CD4-positive, alpha-beta T cell treated with Interleukin-15 for 1 hour (primary cell): ENCODE results near the gene TBCD.

Experiments
- DNase-seq: peaks from one replicate; pipeline ENCODE4 v3.0.0-alpha.2; 2020

The TBCD gene

DNA sequence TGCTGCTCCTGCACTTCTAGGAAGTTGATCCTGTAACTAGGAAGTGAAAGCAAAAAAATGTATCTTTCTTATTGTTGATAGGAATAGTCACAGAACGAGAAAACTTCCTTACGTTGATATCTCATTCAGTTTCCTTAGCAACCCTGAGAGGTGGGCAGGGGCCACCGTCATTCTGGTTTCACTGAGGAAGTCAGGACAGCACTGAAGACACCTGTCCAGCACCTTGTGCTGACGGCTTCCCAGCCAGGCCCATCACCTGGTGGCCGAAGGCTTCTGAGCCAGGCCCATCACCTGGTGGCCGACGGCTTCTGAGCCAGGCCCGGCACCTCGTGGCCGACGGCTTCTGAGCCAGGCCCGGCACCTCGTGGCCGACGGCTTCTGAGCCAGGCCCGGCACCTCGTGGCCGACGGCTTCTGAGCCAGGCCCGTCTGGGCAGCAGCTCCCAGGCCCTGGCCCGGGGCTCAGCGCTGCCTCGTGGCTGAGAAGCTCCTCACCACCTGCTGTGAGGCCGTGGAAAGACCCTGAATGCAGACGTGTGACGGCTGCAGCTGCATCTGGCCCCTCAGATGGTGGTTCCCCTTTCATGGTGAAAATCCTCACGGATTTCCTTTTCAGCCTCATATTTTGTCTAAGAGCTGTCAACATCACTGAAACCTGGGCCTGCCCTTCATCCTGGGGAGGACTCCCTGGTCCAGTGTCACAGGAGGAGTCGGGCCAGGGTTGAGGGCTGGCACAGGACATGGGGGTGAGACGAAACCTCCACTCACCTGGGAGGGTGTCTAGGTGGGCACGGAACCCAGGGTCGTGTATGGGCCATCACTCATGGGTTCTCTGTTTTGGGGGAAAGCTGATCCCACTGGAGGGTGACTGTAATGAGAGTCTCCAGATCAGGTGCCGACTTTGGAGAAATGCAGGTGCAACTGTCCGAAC lies 121.0 kb downstream of the TBCD start:
- peak; percentile 47 for DNase-seq

DNA sequence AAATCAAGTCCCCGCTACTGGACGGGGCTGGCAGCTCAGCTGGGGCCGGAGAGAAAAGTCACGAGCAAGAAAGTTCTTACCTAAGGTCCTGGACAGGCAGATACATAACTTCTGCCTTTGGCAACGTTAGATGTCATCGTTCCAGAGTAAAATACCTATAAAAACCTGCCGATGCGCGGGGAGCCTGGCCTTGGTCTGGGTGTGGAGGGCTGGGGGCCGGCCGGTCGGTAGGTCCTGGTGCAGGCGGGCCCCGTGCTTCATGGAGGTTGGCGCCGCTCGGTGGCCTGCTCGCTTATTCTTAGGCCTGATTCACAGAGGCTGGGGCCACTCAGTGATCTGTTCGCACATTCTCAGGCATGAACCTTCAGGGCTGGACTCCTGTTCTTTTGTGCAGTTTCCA lies 121.7 kb downstream of the TBCD start:
- no peak for DNase-seq

DNA sequence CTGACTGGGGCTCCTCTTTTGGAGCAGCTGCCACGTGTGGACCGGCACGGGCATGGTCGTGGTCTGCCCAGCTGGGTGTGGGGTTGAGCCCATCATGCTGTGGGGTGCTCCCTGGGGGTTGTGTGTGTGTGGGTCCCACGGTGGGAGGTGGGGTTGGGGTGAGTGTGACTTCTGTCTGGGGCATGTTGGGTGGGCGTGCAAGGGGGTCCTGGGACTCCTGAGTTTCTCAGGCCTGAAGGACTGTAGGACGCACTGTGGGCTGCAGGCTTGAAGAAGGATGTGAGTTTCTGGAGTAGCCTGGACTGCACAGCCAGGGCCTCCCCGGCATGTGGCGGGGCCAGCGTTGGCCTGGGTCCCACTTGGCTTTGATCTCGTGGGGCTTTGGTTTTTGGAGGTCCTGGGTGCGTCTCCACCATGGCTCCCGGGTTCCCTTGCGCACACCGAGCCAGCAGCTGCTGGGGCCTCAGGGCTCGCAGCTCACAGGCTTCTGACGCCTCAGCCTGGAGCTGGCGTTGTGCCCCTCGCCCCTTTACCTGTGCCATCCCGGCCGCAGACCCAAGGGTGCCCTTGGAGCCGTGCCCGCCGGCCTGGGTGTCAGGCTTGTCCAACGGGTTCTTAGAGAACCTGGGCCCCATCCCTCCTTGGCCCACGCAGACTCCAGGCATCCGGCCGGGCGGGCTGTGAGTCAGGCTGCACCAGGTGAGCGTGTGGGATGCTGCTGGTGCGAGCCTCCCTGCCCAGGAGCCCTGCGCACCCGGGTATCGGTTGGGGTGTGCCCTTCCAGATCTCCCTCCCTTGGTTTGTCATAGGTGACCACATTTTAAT lies 122.4 kb downstream of the TBCD start:
- no peak for DNase-seq

DNA sequence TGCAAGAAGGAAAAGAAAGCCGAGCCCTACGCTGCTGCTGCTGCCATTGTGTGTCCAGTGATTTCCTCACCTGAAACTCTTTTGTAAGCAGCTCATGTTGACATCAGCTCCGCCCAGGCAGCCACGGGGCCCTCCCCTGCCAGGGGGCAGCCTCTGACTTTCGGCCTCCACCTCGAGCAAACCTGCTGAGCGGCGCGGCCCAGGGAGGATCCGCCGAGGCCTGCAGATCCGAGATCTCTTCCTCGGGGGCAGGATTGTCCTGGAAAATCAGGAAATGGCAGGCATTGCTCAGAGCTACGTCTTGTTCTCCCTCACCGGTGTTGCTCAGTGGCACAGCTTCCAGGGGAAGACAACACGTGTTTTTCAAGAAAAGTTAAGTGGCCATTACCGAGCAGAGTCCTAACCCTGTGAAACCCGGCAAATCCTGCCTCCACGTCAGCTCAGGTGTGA lies 123.6 kb downstream of the TBCD start:
- no peak for DNase-seq

DNA sequence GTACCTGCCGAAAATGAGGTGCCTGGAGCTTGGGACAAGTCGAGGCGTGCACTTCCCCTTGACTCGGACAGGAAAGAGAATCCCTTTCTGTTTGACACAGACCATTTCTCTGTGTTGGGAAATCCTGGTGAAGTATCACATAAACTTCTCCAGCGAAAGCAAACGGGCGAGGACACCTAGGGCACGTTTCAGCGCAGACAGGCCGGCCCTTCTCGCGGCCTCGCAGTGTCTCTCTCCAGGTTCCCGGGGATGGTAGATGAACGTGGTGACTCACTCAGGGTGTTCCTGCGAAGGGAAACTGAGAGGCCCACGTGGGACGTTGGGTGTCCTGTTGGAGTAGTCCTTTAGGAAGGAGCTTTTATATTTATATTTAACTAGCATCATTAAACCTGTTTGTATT lies 124.3 kb downstream of the TBCD start:
- DNase-seq, result no peak

DNA sequence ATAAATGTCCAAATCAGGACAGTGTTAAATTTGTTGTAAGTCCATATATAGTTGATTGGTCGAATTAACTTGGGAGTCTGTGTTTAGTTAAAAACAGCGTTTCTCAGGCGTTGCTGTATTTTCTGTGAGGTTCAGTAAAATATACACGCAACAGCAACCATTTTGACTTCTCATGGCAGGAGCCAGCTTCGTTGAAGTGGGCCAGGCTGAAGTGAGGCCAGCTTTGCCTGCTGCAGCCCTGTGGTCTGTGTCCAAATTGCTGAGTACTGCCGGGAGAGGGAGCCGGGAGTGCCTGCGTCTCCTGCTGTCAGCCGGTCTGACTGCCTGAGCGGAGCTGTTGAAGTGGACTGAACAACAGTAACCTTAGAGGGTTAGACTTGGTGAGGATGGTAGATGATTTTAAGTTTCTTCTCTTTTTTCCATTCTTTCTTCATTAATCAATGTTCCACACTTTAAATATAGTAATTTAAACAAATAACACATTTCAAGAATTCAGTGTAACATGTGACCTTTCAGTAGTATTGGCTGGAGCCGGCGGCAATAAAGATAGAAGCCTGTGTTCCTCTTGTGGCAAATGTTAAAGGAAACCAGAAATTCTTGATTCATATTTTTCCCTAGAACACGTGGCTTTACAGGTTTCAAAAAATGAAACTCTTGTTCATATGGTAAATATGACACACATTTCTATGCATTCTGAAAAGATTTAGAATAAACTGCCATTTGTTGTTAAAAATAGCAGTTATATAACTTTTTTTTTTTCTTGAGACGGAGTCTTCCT lies 124.9 kb downstream of the TBCD start:
- no peak for DNase-seq

DNA sequence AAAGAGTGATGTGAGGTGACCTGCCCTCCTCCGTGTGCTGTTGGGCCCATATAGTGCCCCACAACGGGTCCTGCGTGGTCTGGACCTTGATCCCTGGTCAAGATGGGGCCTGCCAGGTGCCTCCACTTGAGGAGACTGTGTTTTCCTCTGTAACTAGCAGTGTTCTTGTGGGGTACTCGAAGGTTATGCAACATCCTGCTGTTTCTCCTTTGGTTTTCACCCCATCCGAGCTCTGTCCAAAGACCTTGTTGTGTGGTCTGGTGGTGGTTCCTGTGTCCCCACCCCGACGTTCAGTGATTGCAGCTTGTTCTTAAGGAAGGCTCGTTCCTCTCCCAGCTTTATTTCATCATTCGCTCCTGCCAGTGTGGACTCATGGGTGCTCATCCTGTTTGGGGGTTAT lies 126.7 kb downstream of the TBCD start:
- DNase-seq, result no peak

DNA sequence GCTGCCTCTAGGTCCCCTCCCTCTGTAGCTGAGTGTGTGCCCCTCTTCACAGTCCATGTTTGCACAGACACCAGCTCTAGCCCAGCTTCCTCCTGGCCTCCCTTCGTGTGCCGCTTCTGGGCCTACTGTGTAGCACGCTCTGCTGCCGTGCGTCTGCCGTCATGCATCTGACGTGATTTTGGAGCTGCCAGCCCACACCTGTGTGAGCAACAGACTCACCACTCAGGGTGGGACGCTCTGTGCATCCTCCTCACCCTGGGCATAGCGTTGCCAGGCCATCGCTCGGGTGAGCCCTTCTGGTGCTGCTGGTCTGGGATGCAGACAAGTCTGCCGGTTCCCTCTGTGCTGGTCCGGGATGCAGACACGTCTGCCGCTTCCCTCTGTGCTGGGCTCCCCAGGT lies 127.4 kb downstream of the TBCD start:
- DNase-seq, result peak; percentile 15

DNA sequence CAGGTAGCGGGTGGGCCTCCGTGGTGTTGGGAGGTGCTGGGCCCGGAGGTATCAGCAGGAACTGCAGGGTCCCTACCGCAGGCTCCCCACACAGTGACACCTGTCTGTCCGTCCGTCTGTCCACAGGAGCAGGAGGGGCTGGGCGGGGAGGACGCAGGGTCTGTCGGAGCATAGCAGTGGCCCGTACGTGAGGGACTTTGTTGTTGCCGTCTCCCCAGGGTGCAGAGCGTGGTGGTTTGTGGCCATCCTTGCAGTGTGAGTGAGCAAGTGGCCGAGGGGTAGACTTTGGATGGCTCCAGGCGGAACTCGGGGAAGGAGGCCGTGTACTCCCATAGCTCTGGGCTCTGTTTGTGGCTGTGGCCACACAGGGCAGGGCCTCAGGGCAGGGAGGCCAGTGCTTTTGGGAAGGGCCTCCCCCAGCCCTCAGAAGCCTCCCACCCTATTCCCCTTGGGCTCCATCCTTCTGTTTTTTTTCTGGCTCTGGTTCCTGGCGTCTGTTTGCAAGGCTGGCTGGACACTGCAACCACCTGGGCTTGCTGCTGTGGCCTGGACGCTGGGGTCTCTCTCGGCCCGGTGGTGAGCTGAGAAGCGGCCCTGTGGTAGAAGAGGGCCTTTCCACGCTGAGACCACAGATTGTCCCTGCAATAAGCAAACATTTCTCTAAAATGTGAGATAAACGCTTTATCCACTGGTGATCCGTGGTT lies 128.9 kb downstream of the TBCD start:
- DNase-seq, result peak; percentile 5

DNA sequence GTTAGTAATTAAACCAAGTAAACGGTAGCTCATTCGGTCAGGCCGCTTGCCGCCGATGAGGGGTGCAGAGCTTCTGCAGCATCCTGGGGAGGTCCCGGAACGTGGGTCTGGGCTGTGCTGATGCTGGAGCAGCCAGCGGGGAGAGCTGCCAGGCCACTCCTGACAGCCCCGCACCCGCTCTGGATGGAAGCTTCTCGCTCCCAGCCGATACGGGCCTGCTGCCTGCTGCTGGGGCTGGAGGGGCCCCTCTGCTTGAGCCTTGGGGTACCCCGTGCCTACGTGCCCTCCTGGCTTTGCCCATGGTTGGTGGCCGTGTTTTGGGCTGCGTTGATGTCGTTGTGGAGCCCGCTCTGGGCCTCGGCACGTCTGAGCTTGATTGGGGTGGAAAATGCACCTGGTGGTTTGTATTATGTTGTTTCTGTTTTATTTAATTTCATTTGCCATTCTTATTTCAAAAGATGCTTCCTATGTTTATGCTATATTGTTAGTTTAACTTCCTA lies 129.5 kb downstream of the TBCD start:
- DNase-seq, result no peak

DNA sequence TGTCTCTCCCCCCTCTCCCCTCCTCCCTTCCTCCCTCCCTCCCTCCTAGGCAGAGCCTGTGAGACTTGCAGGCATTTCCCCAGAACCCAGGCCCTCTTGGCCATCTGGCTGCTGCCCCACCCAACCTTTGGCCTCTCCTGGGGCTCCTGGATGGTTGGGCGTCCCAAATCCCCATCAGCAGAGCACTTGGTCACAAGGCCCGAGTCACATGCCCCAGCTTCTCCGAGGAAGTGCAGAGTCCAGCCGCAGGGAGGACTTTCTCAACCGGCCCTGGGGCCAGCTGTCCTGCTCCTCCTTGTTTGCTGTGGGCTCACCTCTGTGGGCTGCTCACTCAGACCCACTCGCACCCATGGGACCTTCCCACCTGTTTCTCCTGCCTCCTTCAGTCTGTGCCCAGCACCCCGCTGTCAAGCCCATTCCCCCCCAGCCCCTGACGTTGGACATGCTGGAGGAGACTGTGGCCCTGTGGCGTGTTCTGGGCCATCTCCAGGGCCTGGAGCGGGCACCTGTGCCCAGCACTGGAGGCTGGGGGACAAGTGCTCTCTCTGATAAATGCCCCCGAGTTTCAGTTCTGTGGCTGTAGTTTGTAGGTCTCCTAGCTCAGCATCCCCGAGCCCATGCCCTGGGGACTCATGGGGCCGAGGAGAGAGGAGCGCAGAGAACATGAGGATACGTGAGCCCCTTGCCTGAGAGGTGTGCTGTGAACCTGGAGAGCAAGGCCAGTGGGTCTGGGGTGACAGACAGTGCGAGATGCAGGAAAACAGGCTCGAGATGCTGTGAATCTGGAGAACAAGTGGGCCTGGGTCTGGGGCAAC lies 130.2 kb downstream of the TBCD start:
- DNase-seq, result peak; percentile 36

DNA sequence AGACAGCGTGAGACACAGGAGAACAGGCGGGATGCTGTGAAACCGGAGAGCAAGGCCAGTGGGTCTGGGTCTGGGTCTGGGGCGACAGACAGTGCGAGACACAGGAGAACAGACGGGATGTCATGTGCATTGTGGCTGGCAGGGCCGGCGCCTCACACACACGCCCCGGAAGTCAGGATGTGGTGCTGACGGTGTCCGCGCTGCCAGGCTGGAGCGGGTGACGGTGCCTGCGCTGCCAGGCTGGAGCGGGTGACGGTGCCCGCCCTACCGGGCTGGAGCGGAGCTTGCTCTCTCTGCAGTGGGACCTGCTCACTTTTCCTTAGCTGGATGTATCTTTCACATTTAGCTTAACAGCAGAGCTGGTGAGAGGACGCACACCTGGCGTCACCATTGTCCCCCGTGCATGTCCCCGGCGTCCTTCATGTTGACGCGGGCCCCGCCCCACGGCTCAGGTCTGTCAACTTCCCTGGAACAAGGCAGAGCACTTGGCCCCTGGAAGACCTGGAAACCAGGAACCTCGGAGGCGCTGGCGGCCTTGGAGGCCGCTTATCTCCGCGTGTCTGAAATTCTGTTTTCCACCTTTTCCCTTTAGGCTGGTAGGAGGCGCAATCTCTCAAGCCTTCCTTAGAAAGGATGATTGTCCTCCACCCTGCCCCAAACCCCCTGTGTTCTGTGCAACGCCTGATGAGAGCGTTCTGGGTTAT lies 131.0 kb downstream of the TBCD start:
- DNase-seq, result peak; percentile 89

DNA sequence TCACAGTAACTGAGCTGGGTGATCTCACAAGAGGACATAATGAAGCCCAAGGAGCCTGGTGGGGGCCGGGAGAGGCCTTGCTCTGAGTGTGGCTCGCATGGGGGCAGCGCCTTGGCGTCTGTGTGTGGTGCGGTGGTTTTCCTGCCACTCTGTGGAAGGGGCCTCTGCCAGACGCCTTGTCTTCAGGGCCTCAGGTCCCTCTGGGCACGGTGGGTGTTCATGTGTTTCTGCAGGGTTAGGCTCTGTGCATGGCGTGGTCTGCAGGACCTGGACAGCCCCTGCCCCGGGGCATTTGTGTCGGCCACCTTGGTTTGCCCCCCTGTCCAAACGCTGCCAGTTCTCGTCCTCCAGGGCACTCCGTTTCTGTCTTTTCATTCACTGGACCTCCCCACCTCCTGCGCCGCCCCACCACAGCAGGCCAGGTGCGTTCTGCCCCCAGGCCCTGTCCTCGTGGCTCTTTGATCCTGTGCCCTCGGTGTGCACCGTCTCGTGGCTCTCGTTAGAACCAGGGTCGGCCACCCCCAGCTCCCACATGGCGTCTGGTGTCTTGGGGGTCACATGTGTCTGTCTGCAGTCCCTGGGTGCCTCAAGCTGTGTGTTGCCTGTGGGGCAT lies 131.7 kb downstream of the TBCD start:
- DNase-seq, result no peak

DNA sequence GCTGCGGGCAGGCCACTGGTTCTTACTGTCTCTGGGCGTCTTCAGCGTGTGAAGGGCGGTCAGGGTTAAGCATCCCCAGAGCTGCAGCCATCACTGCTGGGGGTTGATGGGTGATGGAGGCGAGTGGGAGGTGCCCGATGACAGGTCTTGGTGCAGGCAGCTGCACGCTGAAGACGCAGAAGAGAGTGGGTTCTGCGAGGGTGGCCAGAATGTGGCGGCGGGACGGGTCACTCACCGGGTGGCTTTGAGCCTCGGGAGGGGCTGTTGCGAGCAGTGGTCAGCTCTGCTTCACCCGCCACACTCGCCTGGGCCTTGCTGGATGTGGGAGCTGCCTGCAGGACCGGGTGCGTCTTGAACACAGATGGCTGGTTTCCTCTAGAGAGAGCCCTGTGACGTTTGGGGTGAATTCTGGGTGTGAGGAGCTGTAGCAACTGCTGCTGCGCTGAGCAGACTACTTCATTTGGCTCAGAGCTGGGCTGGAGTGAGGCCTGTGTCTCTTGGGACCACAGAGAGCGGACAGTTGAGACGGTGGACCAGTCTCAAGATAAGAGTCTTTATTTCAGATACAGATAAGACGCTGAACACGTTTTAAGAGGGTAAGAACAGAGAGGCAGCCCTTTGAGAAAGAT lies 132.6 kb downstream of the TBCD start:
- peak; percentile 38 for DNase-seq

DNA sequence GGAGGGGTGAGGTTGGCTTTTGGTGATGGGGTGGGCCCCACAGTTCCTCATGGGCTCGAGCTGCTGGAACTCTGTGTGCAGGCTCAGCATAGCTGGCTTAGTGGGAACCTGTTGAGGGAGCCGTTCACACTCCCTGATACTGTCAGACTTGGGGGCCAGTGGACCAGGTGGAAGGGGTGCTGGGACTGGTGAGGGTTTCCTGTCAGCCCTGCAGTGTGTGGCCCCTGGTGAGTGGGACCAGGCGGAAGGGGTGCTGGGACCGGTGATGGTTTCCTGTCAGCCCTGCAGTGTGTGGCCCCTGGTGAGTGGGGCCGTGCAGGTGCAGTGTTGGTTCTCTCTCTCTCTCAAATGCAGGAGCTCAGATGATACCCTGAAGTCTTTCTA lies 133.1 kb downstream of the TBCD start:
- peak; percentile 41 for DNase-seq

DNA sequence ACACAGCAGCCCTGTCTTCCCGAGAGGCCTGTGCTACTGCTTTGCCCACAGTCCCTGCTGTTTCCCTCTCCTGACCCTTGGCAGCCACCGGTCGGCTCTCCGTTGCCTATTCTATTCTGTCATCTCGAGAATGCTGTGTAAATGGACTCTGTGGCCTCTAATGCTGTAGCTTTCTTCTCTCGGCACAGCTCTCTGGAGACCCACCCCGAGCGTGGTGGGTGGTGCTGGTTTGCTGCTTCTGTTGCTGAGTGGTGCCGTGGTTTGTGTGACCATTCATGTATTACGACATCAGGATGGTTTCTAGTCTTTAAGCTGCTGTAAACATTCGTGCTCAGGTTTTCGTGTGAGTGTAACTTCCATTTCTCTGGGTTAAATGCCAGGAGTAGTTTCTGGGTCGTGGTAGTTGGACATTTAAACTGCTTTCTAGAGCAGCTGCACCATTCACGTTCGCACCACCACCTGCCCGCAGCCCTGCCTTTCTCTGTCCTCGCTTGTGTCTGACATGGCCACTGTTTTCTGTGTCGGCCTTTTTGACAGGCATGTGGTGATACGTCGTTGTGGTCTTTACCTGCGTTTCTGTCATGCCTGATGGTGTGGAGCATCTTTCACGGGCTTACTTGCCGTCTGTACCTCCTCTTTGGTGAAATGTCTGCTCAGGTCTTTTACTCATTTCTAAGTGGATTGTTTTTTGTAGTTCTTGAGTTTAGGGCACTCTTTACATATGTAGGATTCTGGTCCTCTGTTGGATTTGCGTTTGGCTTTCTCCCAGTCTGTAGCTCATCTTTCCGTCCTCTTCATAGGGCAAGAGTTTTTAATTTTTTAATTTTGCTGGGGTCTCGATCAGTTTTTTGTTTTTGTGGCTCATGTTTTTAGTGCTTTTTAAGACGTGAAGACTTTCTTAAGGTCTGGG lies 135.6 kb downstream of the TBCD start:
- peak; percentile 46 for DNase-seq

DNA sequence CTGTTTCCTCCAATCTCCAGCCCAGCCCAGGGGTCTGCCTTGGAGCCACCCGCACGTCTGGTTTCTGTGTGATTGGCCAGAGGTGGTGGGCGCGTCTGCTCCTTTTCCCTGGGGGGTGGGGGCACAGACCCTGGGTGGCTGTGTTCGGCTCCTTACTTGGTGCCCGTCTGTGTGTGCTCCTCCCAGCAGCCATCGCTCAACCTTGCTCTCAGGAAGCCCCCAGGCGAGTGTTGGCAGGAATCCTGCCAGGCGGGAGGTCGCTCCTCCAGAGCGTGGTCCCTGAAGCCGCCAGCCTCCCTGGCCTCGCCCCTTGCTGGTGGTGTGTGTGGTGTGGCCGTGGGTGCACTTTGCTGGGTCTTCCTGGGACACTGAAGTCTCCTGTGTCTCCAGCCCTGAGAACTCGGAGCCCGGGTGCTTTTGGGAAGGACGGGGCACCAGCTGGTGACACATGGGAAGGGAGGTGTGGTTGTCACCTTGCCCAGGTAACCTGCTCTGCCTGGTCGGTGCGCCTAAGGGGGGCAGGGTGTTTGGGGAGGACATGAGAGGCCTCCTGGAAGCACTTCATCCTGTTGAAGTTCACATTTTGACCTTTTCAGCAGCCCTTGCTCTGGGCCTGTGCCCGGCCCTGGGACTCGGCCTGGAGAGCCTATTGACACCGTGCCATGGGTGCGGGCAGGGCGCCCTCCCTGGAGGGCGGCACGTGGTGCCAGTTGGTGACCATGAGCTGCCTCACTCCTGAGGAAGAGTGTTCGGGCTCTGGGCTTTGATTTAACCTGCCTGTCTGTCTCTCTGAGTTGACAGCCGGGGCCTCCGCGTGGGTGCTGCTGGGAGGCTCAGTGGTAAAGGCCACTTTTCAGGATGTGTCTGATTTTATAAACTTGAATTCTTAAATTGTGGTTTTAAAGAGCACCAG lies 137.0 kb downstream of the TBCD start:
- no peak for DNase-seq
